Adipose tissue (tissue), 3 donors: ENCODE results near the gene MOB3B. TPM values are rescaled to one million over a fixed set of nuclear protein-coding genes. Genes with fewer than 3 reads are reported as not detected.

Experiments
- H3K27ac ChIP-seq: one replicate; pipeline ENCODE4 v1.5.1; 2013; ENCODE audit warnings: low read depth, low read length
- WGBS, 3 donors: extraction: QIAGEN DNeasy Blood & Tissue Kit; methylation state at CpG; one replicate each; pipeline ENCODE4 v1.1.7; 2013; 5-methylcytosine and 5-hydroxymethylcytosine counted together
- polyA plus RNA-seq, 3 donors: library from polyadenylated mRNA; stranded (reverse); fragments of 200-250 nt; gene quantifications; one replicate each; pipeline ENCODE4 v1.2.3, GENCODE V29; 2013
- donor health status: healthy with polysubstance abuse.
- donor health status: Bipolar disorder and iron deficiency.
- donor health status: healthy.

Gene MOB3B
- 1 to 10 TPM; 1.7 to 3.5 (median 3.3) TPM for polyA plus RNA-seq

- H3K27ac ChIP-seq, result peak within 1 kb of the TSS; percentile 73
- 3 to 4% (median 3%) methylated on average over 65 to 74 of the region's 74 CpGs for WGBS, 3 donors
Observed at GRCh38 chr9:27529316-27530278, at the start of gene MOB3B. Gene MOB3B (minus strand): TSS chr9:27529814. CDS start chr9:27455550, 74,264 bp downstream.

- 1 to 3% (median 2%) methylated on average over 35 of the region's 35 CpGs for WGBS, 3 donors
- peak overlapping the region; percentile 95 for H3K27ac ChIP-seq
Observed at GRCh38 chr9:27573634-27574590, 44.3 kb upstream of the MOB3B start.

- WGBS, 3 donors, result 0 to 2% (median 1%) methylated on average over 65 to 72 of the region's 72 CpGs
Observed at GRCh38 chr9:27572918-27573633, 43.5 kb upstream of the MOB3B start, which contains the start of gene C9orf72. Gene C9orf72 (minus strand): TSS chr9:27573481. CDS start chr9:27567120, 6,361 bp downstream.

GRCh38 chr9:27572566-27572917 is 42.9 kb upstream of the MOB3B start:
- H3K27ac ChIP-seq, result peak overlapping the region; percentile 95
- WGBS, 3 donors, result 2 to 4% (median 3%) methylated on average over 6 of the region's 6 CpGs

More at GRCh38 chr9:27572918-27573633, 43.5 kb upstream of the MOB3B start, which contains the start of gene C9orf72:
- H3K27ac ChIP-seq, result peak within 1 kb of the TSS; percentile 95

- 24 to 69% (median 61%) methylated on average over 3 of the region's 3 CpGs for WGBS, 3 donors
- no peak overlapping the region for H3K27ac ChIP-seq
Observed at GRCh38 chr9:27572061-27572460, 42.4 kb upstream of the MOB3B start.

- H3K27ac ChIP-seq, result no peak overlapping the region
- 82 to 91% (median 89%) methylated on average over 4 of the region's 4 CpGs for WGBS, 3 donors
Observed at GRCh38 chr9:27571011-27571410, 41.4 kb upstream of the MOB3B start.

- WGBS, 3 donors, result 42 to 89% (median 50%) methylated on average over 2 of the region's 2 CpGs
- H3K27ac ChIP-seq, result no peak overlapping the region
Observed at GRCh38 chr9:27569406-27569805, 39.8 kb upstream of the MOB3B start.

GRCh38 chr9:27566118-27566517 is 36.5 kb upstream of the MOB3B start:
- 98 to 99% (median 98%) methylated on average over 1 of the region's 1 CpG for WGBS, 3 donors
- H3K27ac ChIP-seq, result no peak overlapping the region

- H3K27ac ChIP-seq, result no peak overlapping the region
Observed at GRCh38 chr9:27565696-27566095, 36.1 kb upstream of the MOB3B start.

- H3K27ac ChIP-seq, result no peak overlapping the region
- 74 to 86% (median 85%) methylated on average over 1 of the region's 1 CpG for WGBS, 3 donors
Observed at GRCh38 chr9:27564670-27565069, 35.1 kb upstream of the MOB3B start.

- WGBS, 3 donors, result 75 to 81% (median 79%) methylated on average over 4 of the region's 4 CpGs
- H3K27ac ChIP-seq, result no peak overlapping the region
Observed at GRCh38 chr9:27563738-27564430, 34.3 kb upstream of the MOB3B start.

- no peak overlapping the region for H3K27ac ChIP-seq
- WGBS, 3 donors, result 66 to 78% (median 76%) methylated on average over 3 of the region's 3 CpGs
Observed at GRCh38 chr9:27561685-27562084, 32.1 kb upstream of the MOB3B start.

- no peak overlapping the region for H3K27ac ChIP-seq
Observed at GRCh38 chr9:27560457-27560856, 30.8 kb upstream of the MOB3B start.

GRCh38 chr9:27558307-27558706 is 28.7 kb upstream of the MOB3B start:
- no peak overlapping the region for H3K27ac ChIP-seq

- WGBS, 3 donors, result 94 to 96% (median 95%) methylated on average over 8 of the region's 8 CpGs
- no peak overlapping the region for H3K27ac ChIP-seq
Observed at GRCh38 chr9:27556470-27556869, 26.9 kb upstream of the MOB3B start.

GRCh38 chr9:27554712-27555111 is 25.1 kb upstream of the MOB3B start:
- WGBS, 3 donors, result 79 to 97% (median 93%) methylated on average over 1 of the region's 1 CpG
- H3K27ac ChIP-seq, result no peak overlapping the region

- H3K27ac ChIP-seq, result no peak overlapping the region
- 71 to 86% (median 79%) methylated on average over 4 of the region's 4 CpGs for WGBS, 3 donors
Observed at GRCh38 chr9:27549196-27549755, 19.7 kb upstream of the MOB3B start.
